Caco-2 (cell line): ENCODE results near the gene ZFYVE19. TPM values are rescaled to one million over a fixed set of nuclear protein-coding genes. Genes with fewer than 3 reads are reported as not detected.

ENCODE experiments used
- BruUV-seq: library from RNA; stranded (reverse); fragments of 400-500 nt; replicated peaks from 2 replicates; lab custom pipeline; 2021; lab: Mats Ljungman, UMichigan
- CTCF ChIA-PET: fragments of 300-600 bp; sonication (Branson Sonifier 250); formaldehyde crosslinking; loops from one replicate; lab custom pipeline; 2022; ENCODE audit warnings: antibody characterized with exemption; lab: Charles Lee
- POLR2A ChIA-PET: fragments of 300-600 bp; sonication (Branson Sonifier 250); formaldehyde crosslinking; loops from one replicate; lab custom pipeline; 2022; ENCODE audit warnings: antibody characterized with exemption; lab: Charles Lee
- DNase-seq, 2 experiments: peaks; one replicate each; pipeline versions ENCODE4 v3.0.0 to v3.0.0-alpha.2; 2020 to 2022
- H3K27me3 ChIP-seq: replicated peaks from 2 replicates; pipeline ENCODE4 v1.6.0; 2011; ENCODE audit warnings: low read length; ENCODE audit not compliant: control insufficient read depth, insufficient read depth
- H3K36me3 ChIP-seq: 2 replicates; pipeline ENCODE4 v1.5.1; 2011; ENCODE audit warnings: low read length; ENCODE audit not compliant: control insufficient read depth, insufficient read depth
- H3K4me1 ChIP-seq: fragments of 250-450 bp; sonication (Bioruptor Pico); 2 replicates; pipeline ENCODE4 v1.5.1; 2020; ENCODE audit warnings: mild to moderate bottlenecking
- H3K4me3 ChIP-seq: 2 replicates; pipeline ENCODE4 v1.5.1; 2011; ENCODE audit warnings: low read depth, mild to moderate bottlenecking, control low read depth, low read length
- H3K9me3 ChIP-seq: fragments of 250-450 bp; sonication (Bioruptor Pico); 2 replicates; pipeline ENCODE4 v1.5.1; 2020; ENCODE audit warnings: mild to moderate bottlenecking, moderate library complexity
- H3K27ac Mint-ChIP-seq: one replicate; pipeline ENCODE4 v1.8.0; 2022; ENCODE audit warnings: mixed read lengths; ENCODE audit not compliant: unreplicated experiment
- H3K27me3 Mint-ChIP-seq: one replicate; pipeline ENCODE4 v1.8.0; 2022; ENCODE audit warnings: mixed read lengths; ENCODE audit not compliant: insufficient read depth, unreplicated experiment
- H3K36me3 Mint-ChIP-seq: one replicate; pipeline ENCODE4 v1.8.0; 2022; ENCODE audit warnings: mild to moderate bottlenecking, mixed read lengths; ENCODE audit not compliant: insufficient read depth, unreplicated experiment
- H3K4me1 Mint-ChIP-seq: one replicate; pipeline ENCODE4 v1.8.0; 2022; ENCODE audit warnings: low read depth, mixed read lengths; ENCODE audit not compliant: unreplicated experiment
- H3K4me3 Mint-ChIP-seq: one replicate; pipeline ENCODE4 v1.8.0; 2022; ENCODE audit warnings: mild to moderate bottlenecking, moderate library complexity, mixed read lengths; ENCODE audit not compliant: unreplicated experiment
- H3K9me3 Mint-ChIP-seq: one replicate; pipeline ENCODE4 v1.8.0; 2022; ENCODE audit warnings: mixed read lengths; ENCODE audit not compliant: unreplicated experiment
- CTCF ChIP-seq, 2 experiments: fragments of 200-600 bp in 1 of 2; IDR thresholded peaks; 1 replicate in 1 of 2; 2 replicates in 1 of 2; pipeline versions ENCODE4 v1.5.1 to v1.8.0; 2011 to 2022; ENCODE audit warnings: antibody characterized with exemption in 1 of 2, control low read depth in 1 of 2, inconsistent platforms in 1 of 2, low read depth in 1 of 2, low read length in 1 of 2, mild to moderate bottlenecking in 1 of 2, moderate library complexity in 1 of 2; ENCODE audit not compliant: insufficient read depth in 1 of 2, severe bottlenecking in 1 of 2, unreplicated experiment in 1 of 2
- intact Hi-C: fragments of 100-400 bp; cut with micrococcal nuclease; formaldehyde crosslinking; loops from one replicate; pipeline ENCODE4 v1.10.0; 2022; ENCODE audit not compliant: unreplicated experiment
- total RNA-seq: library from RNA; stranded (reverse); gene quantifications from 2 replicates; pipeline ENCODE4 v1.2.3, GENCODE V29; 2022

ZFYVE19 gene
- total RNA-seq, 1 experiment from 2014 or later: 26.7 TPM

GRCh38 chr15:40863660-40864270, 56.9 kb downstream of the ZFYVE19 start:
- no peaks in the 10 kb centered on the region for H3K36me3 ChIP-seq
- POLR2A ChIA-PET: no interaction called here
- H3K9me3 ChIP-seq: no peaks in the 10 kb centered on the region
- CTCF ChIA-PET: interaction anchor here (1.0 to 1.7 kb wide), 4 partner anchors 10 to 117 kb away, joined by 3 to 5 read pairs (median 4); partner anchors contain the start of gene VPS18
- Mint-ChIP-seq H3K27me3 (no peaks in the 10 kb centered on the region), H3K9me3 (no peaks in the 10 kb centered on the region), H3K4me1 (peaks cover 18% of the 10 kb centered on the region), H3K4me3 (no peak overlapping the region), H3K27ac (no peak overlapping the region), H3K36me3 (peaks cover 23% of the 10 kb centered on the region)
- no peak overlapping the region for H3K4me3 ChIP-seq
- BruUV-seq: no TSS peak
- no peaks in the 10 kb centered on the region for H3K27me3 ChIP-seq
- H3K4me1 ChIP-seq: peaks cover 16% of the 10 kb centered on the region
- intact Hi-C loops: no loop called here
- DNase-seq: no peak
- no peak for TF ChIP-seq CTCF (IDR thresholded peaks at IDR 0.05; ENCODE audit: insufficient read depth in 1 of 2, low read depth in 1 of 2, low read length in 1 of 2, severe bottlenecking in 1 of 2, unreplicated experiment in 1 of 2)

Other genes with a start within 250 kb of the ZFYVE19 start
- 11.7 and 17.0 TPM in 2 replicates for gene CCDC32, start 242.0 kb upstream of the ZFYVE19 start, total RNA-seq
- gene RPUSD2, start 237.8 kb upstream of the ZFYVE19 start, total RNA-seq: 12.9 and 14.6 TPM in 2 replicates
- gene KNL1, start 212.8 kb upstream of the ZFYVE19 start, total RNA-seq: 24.8 and 29.5 TPM in 2 replicates
- 37.8 and 47.0 TPM in 2 replicates for gene RAD51, start 111.9 kb upstream of the ZFYVE19 start, total RNA-seq
- 46.3 and 48.0 TPM in 2 replicates for gene RMDN3, start 51.8 kb upstream of the ZFYVE19 start, total RNA-seq
- 54.4 and 59.2 TPM in 2 replicates for gene GCHFR, start 43.0 kb upstream of the ZFYVE19 start, total RNA-seq
- gene C15orf62, start 37.1 kb upstream of the ZFYVE19 start, total RNA-seq: 0.91 and 1.3 TPM in 2 replicates
- gene DNAJC17, start 384 bp downstream of the ZFYVE19 start, total RNA-seq: 26.3 and 30.1 TPM in 2 replicates
- gene PPP1R14D, start 21.6 kb downstream of the ZFYVE19 start, total RNA-seq: 0.43 TPM in 1 of 2 replicates, not detected in the other
- 290 and 305 TPM in 2 replicates for gene SPINT1, start 37.0 kb downstream of the ZFYVE19 start, total RNA-seq
- 3.2 and 4.4 TPM in 2 replicates for gene RHOV, start 67.1 kb downstream of the ZFYVE19 start, total RNA-seq
- 27.3 and 29.3 TPM in 2 replicates for gene VPS18, start 87.4 kb downstream of the ZFYVE19 start, total RNA-seq
- 3.4 TPM in 2 replicates for gene DLL4, start 122.3 kb downstream of the ZFYVE19 start, total RNA-seq
- gene CHAC1, start 146.4 kb downstream of the ZFYVE19 start, total RNA-seq: 54.0 and 55.8 TPM in 2 replicates